Mesodermal cell (in vitro differentiated cells): ENCODE measurements around the gene ZCCHC24.
A peak's percentile ranks its signal among the peaks of the same experiment; 100 is the strongest.

Source experiments
- H3K27ac ChIP-seq: 2 replicates; pipeline ENCODE4 v1.7.0; 2013; ENCODE audit warnings: mild to moderate bottlenecking, low read depth, low read length, moderate library complexity; ENCODE audit not compliant: severe bottlenecking
- H3K36me3 ChIP-seq: 2 replicates; pipeline ENCODE4 v1.7.1; 2013; ENCODE audit warnings: mild to moderate bottlenecking, low read length, moderate library complexity; ENCODE audit not compliant: control insufficient read depth, insufficient read depth
- H3K4me1 ChIP-seq: one replicate; pipeline ENCODE4 v1.7.1; 2013; ENCODE audit warnings: mild to moderate bottlenecking, low read length; ENCODE audit not compliant: insufficient read depth, control insufficient read depth, poor library complexity, severe bottlenecking
- H3K4me3 ChIP-seq: 2 replicates; pipeline ENCODE4 v1.7.0; 2013; ENCODE audit warnings: low read length, control low read depth, mild to moderate bottlenecking; ENCODE audit not compliant: insufficient read depth, poor library complexity, severe bottlenecking; ENCODE audit errors: extremely low read depth
- H3K9me3 ChIP-seq: 2 replicates; pipeline ENCODE4 v1.7.1; 2013; ENCODE audit warnings: mild to moderate bottlenecking, low read length, moderate library complexity; ENCODE audit not compliant: control insufficient read depth
- WGBS, 2 experiments: methylation state at CpG; one replicate each; pipeline ENCODE4 v1.1.5; 2013; ENCODE audit warnings: missing lambda C conversion rate in 2 of 2; ENCODE audit not compliant: insufficient coverage in 2 of 2; 5-methylcytosine and 5-hydroxymethylcytosine counted together

The ZCCHC24 gene

DNA sequence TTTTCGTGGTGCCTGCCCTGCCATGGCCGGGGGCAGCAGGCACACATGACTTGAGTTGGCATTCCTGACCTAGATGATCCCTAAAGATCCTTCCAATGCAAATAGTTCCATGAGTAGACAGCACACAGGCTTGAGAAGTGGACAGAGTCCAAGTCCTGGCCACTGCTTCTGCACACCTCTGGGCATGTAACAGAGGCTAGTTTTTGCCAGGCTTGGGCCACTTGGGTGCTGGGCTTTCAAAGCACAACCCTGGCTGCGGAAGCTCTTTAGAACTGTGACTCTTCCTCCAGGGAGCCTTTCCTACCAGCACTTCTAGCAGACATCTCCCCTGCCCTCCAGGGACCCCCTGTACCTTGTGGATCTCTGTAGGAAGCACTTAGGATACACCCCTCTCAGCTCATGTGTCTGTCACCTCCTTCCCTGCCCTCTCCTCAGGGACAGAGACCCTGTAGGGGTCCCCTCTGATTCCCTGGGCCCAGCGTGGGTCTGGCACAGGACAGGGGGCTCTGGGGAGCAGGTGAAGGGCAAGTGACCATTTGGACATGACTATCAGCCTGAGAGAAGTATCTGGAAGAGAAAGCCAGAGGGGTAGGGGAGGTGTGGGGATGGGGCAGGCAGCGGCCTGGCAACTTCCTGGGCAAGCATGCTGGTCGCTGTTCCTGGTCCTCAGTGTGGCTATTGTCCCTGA lies 36.2 kb downstream of the ZCCHC24 start:
- WGBS, 2 experiments, result 85 to 98% methylated on average over 5 of the region's 6 CpGs
- peaks cover 19% of the 10 kb centered on the region for H3K36me3 ChIP-seq
- H3K27ac ChIP-seq, result peak overlapping the region; percentile 41
- H3K4me3 ChIP-seq, result no peak overlapping the region
- H3K9me3 ChIP-seq, result no peaks in the 10 kb centered on the region
- H3K4me1 ChIP-seq, result peaks cover 53% of the 10 kb centered on the region

DNA sequence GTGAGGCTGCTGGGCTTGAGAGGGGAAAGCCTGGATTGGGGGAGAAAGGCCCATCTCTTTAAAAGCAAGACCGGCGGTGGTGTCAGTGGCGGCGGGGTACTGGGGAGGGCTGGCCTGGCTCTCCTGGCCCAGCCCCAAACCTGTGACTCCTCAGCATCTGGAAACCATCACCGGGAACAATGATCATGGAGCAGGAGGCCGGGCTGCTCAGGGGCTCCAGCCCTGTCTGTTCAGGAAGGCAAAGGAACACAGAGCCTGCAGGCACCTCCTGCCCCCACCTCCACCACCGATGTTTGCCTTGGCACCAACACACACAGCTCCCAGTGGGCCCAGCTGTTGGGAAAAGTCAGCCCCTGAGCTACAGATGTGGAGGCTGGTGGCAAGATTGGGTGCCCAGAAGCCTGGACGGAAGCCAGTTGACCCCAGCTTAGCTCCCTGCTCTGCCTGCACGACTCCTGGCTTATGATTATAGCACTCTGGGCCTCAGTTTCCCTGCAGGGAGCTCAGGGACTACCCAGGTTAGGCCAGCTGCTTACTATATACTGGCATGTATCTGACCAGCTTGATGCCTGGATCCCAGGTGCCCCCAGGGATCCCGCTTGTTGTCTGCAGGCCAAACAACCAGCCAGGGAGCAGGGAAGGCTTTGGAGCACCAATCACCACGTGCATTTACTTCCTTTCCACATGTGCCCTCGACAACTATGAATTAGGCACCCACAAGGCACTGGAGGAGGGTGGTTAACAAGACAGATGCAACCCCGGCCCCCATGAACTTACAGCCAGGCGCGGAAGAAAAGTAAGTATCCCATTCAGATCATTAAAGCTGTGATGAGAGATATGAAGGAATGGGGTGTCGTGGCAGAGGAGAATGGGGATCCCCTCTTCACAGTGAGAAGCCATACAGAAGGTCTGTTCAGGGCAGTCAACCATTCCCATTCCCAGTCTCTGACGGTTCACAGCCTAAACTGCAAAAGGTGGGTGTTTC lies 37.3 kb downstream of the ZCCHC24 start:
- Histone ChIP-seq H3K36me3 (peaks cover 16% of the 10 kb centered on the region), H3K9me3 (no peaks in the 10 kb centered on the region), H3K27ac (no peak overlapping the region), H3K4me1 (peaks cover 56% of the 10 kb centered on the region), H3K4me3 (no peak overlapping the region)
- 90 to 94% methylated on average over 11 to 13 of the region's 17 CpGs for WGBS, 2 experiments

DNA sequence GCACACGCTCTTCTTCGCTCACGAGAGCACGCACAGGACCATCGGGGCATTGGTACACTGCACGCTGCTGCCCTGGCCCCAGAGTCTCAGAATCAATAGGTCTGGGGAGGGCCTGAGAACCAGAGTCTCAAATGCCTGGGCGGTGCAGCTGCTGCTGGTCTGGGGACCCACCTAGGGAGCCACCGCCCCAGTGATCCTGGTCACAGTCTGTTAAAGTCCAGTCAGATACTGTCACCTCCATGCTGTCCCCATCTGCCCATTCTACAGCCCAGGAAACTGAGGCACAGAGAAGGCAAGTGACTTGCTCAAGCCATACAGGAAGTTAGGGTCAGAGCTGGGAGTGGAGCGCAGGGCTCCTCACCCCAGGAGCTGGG lies 38.0 kb downstream of the ZCCHC24 start:
- peaks cover 60% of the 10 kb centered on the region for H3K4me1 ChIP-seq
- H3K36me3 ChIP-seq, result peaks cover 16% of the 10 kb centered on the region
- no peak overlapping the region for H3K4me3 ChIP-seq
- no peaks in the 10 kb centered on the region for H3K9me3 ChIP-seq
- 92 to 97% methylated on average over 9 of the region's 9 CpGs for WGBS, 2 experiments
- peak overlapping the region; percentile 5 for H3K27ac ChIP-seq

DNA sequence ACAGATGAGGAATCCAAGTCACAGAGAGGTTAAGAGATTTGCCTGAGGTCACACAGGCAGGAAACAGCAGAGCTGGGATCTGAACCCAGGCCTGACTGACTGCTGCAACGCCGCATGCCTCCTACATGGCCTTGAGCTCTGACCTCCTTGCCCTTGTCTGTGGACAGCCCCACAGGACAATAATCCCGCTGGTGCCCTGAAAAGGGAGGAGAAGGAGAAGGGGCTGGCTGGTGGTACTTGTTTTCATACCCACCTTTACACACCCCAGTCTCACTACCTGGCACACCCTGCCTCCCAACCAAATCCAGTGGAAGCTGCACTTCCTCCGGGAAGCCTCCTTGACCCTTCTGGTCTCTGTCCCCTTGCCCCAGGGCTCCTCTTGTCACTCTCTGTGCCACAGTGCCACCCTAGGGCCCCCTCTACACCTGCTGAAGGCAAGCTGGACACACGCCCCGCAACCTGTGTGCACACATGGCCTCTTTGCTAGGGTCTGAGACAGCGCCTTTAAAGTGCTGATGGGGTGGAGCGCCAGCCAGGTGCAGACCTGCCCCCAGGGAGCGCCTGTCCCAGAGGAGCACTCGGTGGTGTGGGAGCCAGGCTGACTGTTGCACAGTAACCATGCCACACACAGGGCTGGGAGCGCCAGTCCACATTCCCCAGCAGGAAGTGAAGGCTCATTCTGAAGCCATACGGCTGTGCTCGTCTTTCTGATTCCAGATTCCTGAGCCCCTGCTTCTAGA lies 38.6 kb downstream of the ZCCHC24 start:
- Histone ChIP-seq H3K27ac (peak overlapping the region; percentile 5), H3K4me1 (peaks cover 59% of the 10 kb centered on the region), H3K9me3 (no peaks in the 10 kb centered on the region), H3K36me3 (peaks cover 16% of the 10 kb centered on the region), H3K4me3 (no peak overlapping the region)
- 70 to 76% methylated on average over 10 to 13 of the region's 13 CpGs for WGBS, 2 experiments

DNA sequence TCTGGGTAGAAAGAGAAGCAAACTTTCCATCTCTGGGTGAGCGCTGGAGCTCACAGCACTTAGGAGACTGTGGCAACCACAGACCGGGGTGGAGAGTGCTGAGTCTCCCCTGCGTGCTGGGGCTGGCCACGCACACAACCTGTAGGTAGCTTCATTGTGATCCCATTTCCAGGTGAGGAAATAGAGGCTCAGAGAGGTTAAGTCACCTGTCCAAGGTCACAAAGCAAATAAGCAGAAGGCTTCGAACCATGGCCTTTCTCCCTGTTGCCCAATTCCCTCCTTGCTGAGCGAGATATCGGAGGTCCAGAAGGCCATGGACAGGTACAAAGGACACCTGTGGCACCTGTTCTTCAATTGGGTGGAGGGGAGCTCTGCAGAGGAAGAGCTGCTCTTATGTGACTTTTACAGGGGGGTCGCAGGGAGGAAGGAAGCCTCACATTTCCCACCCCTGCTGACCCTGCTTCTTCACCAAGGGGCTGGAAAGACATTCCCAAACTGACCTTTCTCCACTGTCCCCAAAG lies 39.4 kb downstream of the ZCCHC24 start:
- H3K4me3 ChIP-seq, result no peak overlapping the region
- peaks cover 67% of the 10 kb centered on the region for H3K4me1 ChIP-seq
- H3K27ac ChIP-seq, result peak overlapping the region; percentile 78
- no peaks in the 10 kb centered on the region for H3K9me3 ChIP-seq
- peaks cover 16% of the 10 kb centered on the region for H3K36me3 ChIP-seq
- 76% methylated on average over 6 to 7 of the region's 8 CpGs for WGBS, 2 experiments

DNA sequence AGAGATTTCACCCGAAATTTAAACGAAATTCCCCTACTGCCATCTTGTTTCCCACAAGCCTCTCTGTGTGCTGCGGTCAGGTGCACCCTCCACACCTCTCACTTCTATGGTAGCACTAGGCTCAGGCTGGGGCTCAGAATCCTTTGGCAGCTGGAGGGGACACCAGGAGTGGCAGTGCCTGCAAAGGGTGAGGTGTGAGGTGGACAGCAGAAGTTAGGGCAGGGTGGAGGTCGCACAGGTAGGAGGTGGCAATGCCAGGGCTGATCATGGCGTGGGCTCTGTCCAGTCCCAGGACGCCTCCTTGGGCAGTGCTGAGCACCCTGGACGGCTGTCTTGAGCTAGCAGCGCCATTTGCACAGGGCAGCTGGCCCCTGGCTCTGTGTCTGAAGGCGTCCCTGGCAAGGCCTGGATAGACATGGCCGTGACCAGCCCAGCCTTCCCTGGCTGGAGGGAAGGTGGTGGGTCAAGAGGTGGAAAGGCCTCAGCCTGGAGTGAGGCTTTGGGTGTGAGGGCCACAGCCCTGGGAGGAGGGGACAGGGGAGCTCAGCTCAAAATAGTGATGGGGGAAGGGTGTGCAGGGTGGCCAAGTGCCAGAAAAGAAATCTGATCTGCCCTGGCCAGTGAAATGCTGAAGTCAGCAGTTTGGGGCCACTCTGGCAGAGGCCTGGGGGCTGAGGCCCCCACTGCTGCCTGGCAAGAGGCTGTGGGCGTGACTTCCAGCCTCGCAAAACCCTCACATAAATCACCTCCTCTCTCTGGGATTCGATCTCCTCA lies 40.0 kb downstream of the ZCCHC24 start:
- Histone ChIP-seq H3K4me3 (no peak overlapping the region), H3K36me3 (peaks cover 16% of the 10 kb centered on the region), H3K4me1 (peaks cover 73% of the 10 kb centered on the region), H3K27ac (peak overlapping the region; percentile 98), H3K9me3 (no peaks in the 10 kb centered on the region)
- WGBS, 2 experiments, result 55 to 79% methylated on average over 7 to 8 of the region's 13 CpGs

DNA sequence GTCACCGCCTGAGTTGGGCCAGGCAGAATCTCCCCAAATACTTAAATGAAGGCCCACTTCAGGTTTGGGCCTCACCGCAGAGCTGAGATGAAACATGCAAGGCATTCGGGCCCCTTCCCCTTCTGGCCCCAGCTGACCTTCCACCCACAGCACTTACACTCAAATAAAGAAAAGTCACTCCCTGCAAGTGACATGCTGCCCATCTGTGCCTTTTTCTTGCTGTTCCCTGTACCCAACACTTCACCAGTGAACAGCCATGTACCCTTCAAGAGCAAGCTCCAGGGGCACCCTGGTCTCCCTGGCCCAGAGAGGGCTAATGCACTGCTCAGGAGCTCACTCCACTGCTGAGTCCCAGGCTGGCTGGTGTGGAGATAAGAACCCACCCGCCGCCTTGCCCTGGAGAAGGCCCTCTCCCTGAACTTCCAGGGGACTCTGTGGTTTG lies 40.7 kb downstream of the ZCCHC24 start:
- no peaks in the 10 kb centered on the region for H3K9me3 ChIP-seq
- WGBS, 2 experiments, result 47 to 50% methylated on average over 5 of the region's 5 CpGs
- H3K27ac ChIP-seq, result peak overlapping the region; percentile 98
- peaks cover 12% of the 10 kb centered on the region for H3K36me3 ChIP-seq
- peaks cover 80% of the 10 kb centered on the region for H3K4me1 ChIP-seq
- H3K4me3 ChIP-seq, result no peak overlapping the region

DNA sequence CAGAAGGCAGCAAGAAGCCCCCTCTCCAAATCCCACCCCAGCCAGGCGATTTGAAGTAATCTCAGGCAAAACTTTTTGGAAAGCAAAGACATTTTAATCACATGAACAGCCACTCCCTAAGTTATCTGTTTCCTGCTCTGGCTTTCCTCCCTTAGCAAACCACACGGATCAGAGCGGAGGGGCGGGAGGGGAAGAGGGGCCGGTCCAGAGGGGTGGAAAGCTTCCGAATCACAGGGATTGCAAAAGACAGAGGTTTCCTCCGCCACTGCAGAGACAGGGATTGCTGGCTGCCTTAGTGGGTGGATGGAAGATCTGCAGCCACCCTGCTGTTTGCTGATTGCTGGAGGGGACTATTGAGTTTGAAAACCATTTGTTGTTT lies 41.2 kb downstream of the ZCCHC24 start:
- Histone ChIP-seq H3K27ac (peak overlapping the region; percentile 98), H3K36me3 (peaks cover 12% of the 10 kb centered on the region), H3K4me1 (peaks cover 79% of the 10 kb centered on the region), H3K4me3 (peak overlapping the region; percentile 14), H3K9me3 (no peaks in the 10 kb centered on the region)
- 0 to 10% methylated on average over 3 to 5 of the region's 7 CpGs for WGBS, 2 experiments

DNA sequence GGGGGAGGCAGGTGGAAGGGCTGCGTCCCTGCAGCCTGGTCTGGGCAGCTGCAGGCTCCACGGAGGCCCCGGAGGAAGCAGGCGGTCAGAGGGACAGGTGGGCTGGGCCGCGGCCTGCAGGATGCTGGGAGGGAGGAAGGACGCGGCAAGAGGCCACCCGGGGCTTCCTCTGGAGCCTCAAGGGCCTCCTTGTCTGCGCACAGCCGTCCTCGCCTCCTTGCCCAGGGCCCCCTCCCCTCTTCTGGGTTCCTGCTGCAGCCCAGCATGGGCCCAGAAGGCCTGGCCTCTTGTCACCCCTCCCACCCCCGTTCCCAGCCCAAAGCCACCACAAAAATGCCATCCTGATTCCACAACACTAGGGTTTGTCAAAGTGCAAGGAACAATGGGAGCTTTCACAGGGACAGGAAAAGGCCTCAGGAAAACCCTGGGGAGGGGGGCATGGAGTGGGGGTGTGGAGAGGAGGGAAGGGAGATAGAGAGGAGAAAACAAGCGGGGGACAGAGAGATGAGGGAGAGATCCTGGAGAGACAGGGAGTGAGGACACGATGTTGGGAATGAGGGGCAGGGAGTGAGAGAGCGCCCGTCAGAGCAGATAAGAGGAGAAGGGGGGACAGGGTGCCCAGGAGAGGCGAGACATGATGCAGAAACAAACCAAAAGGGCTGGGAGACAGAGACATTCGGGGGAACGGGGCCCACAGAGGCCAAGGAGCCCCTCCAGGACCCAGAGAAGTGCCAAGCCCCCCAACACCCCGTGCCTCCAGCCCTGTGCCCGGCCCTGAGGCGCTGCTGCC lies 41.8 kb downstream of the ZCCHC24 start:
- Histone ChIP-seq H3K9me3 (no peaks in the 10 kb centered on the region), H3K36me3 (peaks cover 12% of the 10 kb centered on the region), H3K4me1 (peaks cover 85% of the 10 kb centered on the region), H3K27ac (peak overlapping the region; percentile 98), H3K4me3 (peak overlapping the region; percentile 14)
- 11% methylated on average over 15 to 22 of the region's 23 CpGs for WGBS, 2 experiments
